Prostate gland (tissue), 2 donors: ENCODE measurements around the gene GAL.

Source experiments
- POLR2A ChIP-seq: fragments of 450-650 bp; IDR thresholded peaks from one replicate; pipeline ENCODE4 v1.6.1; 2016; ENCODE audit warnings: antibody characterized with exemption, mild to moderate bottlenecking
- TF ChIP-seq, protein P1 (sequence below), 4 experiments: fragments of 200-600 bp in 2 of 4; fragments of 450-650 bp in 2 of 4; sonication (generic) in 2 of 4; IDR thresholded peaks; 1 replicate in 3 of 4; 2 replicates in 1 of 4; pipeline ENCODE4 v1.5.1; 2016 to 2019; ENCODE audit warnings: antibody characterized with exemption in 4 of 4, mild to moderate bottlenecking in 2 of 4, moderate library complexity in 2 of 4

DNA sequence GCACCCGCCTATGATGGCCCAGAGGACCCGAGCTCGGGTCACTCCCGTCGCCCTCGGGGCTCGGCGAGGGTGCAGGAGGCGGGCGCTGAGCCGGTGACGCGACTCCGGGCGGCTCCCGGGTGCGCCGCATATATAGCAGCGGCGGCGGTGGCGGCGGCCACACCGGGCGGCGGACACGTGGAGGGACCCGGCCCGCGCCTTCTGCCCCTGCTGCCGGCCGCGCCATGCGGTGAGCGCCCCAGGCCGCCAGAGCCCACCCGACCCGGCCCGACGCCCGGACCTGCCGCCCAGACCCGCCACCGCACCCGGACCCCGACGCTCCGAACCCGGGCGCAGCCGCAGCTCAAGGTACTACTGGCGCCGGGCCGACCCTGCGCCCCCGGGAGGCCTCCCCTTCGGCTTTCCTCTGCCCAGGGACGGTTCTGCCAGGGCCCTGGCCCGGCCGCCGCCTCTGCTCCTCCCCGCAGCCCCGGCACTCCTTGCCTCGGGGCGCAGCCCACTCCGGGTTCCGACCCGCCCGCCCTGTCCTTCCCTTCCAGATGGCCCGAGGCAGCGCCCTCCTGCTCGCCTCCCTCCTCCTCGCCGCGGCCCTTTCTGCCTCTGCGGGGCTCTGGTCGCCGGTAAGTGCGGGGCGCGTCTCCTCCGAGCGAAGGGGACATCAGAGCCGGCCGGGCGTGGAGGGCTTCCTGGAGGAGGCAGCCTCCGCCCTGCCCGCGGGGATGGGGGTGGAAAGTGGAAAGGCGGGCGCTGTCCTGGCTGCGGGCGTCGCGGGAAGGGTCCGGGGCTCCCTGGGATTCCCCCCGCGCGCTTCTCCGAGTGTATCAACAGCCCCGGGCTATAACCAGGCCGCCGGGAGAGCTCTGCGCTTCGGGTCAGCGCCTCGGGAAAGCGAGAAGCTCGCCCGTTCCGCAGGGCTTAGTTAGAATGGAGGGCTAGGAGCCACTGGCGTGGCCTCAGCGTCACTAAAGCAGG, at the start of gene GAL:
- no peak for TF ChIP-seq POLR2A
- TF ChIP-seq, protein P1, sequence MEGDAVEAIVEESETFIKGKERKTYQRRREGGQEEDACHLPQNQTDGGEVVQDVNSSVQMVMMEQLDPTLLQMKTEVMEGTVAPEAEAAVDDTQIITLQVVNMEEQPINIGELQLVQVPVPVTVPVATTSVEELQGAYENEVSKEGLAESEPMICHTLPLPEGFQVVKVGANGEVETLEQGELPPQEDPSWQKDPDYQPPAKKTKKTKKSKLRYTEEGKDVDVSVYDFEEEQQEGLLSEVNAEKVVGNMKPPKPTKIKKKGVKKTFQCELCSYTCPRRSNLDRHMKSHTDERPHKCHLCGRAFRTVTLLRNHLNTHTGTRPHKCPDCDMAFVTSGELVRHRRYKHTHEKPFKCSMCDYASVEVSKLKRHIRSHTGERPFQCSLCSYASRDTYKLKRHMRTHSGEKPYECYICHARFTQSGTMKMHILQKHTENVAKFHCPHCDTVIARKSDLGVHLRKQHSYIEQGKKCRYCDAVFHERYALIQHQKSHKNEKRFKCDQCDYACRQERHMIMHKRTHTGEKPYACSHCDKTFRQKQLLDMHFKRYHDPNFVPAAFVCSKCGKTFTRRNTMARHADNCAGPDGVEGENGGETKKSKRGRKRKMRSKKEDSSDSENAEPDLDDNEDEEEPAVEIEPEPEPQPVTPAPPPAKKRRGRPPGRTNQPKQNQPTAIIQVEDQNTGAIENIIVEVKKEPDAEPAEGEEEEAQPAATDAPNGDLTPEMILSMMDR (IDR thresholded peaks at IDR 0.05): no peak
